Neural cell (in vitro differentiated cells): Measurements from ENCODE around the gene ZCCHC24.

Experiments used
- CTCF ChIP-seq: fragments of 450-650 bp; IDR thresholded peaks from 2 replicates; pipeline ENCODE4 v1.5.1; 2014; ENCODE audit warnings: antibody characterized with exemption, mild to moderate bottlenecking, moderate library complexity; ENCODE audit not compliant: poor library complexity, severe bottlenecking
- RAD21 ChIP-seq: fragments of 450-650 bp; conservative IDR thresholded peaks from 2 replicates; pipeline ENCODE4 v1.6.1; 2014; ENCODE audit warnings: antibody characterized with exemption, mild to moderate bottlenecking, moderate library complexity
- REST ChIP-seq: IDR thresholded peaks from 2 replicates; pipeline ENCODE4 v1.6.1; 2012; ENCODE audit warnings: borderline replicate concordance

GRCh38 chr10:79354141-79354540, 91.3 kb downstream of the ZCCHC24 start:
- no peak for TF ChIP-seq RAD21
- TF ChIP-seq REST = no peak
- no peak for TF ChIP-seq CTCF
